ENCODE measurements around the gene GUCY1B1. TPM values are rescaled to one million over a fixed set of nuclear protein-coding genes. Genes with fewer than 3 reads are reported as not detected.
"Not testable (repeated sequence)": the region's sequence is repeated elsewhere in the genome, so short reads cannot be mapped to it uniquely, and the experiment has no call there.

Gene GUCY1B1
- total RNA-seq, 1 experiment from 2014 or later = not detected

DNA sequence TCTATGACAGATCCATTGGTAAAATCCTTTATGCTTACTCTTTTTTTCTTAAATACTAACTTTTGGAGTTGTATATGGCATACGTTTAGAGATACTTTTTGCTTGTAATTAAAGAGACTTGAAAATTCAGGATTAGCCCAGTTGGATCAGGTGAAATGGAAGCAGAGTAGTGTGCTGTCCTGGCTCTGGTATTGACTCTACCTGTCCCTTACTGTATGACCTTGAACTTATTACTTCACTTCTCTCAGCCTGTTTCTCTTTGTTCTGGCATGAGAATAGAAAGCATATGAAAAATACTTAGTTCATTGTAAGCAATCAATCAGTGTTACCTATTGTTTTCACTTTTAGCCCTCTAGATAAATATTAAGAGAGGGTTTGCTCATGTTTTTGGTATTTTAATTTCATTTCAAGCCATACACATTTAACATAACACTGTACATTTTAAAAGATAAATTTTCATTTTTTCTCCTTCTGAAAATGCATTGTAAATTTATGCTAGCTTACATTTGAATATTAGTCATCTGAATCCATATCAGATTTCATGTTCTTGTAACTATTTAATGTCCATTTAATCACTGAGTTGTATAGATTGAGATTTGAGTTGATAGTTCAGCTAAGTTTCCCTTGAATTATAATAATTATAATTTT lies 35.9 kb downstream of the GUCY1B1 start:
- BruUV-seq (replicated peaks) = no TSS peak
- H3K4me3 Mint-ChIP-seq (ENCODE audit: unreplicated experiment) = no peak overlapping the region
- H3K27ac Mint-ChIP-seq (ENCODE audit: unreplicated experiment) = no peak overlapping the region
- Histone ChIP-seq H3K9me3 (no peaks in the 10 kb centered on the region), H3K27me3 (replicated peaks; ENCODE audit: control insufficient read depth, insufficient read depth, low read length) (no peaks in the 10 kb centered on the region), H3K36me3 (ENCODE audit: control insufficient read depth, insufficient read depth, low read length) (no peaks in the 10 kb centered on the region), H3K4me1 (no peaks in the 10 kb centered on the region), H3K4me3 (ENCODE audit: low read depth, low read length) (no peak overlapping the region)
- H3K4me1 Mint-ChIP-seq (ENCODE audit: low read depth, unreplicated experiment) = no peaks in the 10 kb centered on the region
- POLR2A ChIA-PET = no interaction called here
- no peak for DNase-seq
- H3K36me3 Mint-ChIP-seq (ENCODE audit: insufficient read depth, unreplicated experiment) = no peaks in the 10 kb centered on the region
- intact Hi-C loops (cut with micrococcal nuclease; ENCODE audit: unreplicated experiment) = no loop called here
- CTCF ChIA-PET = no interaction called here
- H3K27me3 Mint-ChIP-seq (ENCODE audit: insufficient read depth, unreplicated experiment) = no peaks in the 10 kb centered on the region
- H3K9me3 Mint-ChIP-seq (ENCODE audit: unreplicated experiment) = no peaks in the 10 kb centered on the region
- TF ChIP-seq, protein P1, sequence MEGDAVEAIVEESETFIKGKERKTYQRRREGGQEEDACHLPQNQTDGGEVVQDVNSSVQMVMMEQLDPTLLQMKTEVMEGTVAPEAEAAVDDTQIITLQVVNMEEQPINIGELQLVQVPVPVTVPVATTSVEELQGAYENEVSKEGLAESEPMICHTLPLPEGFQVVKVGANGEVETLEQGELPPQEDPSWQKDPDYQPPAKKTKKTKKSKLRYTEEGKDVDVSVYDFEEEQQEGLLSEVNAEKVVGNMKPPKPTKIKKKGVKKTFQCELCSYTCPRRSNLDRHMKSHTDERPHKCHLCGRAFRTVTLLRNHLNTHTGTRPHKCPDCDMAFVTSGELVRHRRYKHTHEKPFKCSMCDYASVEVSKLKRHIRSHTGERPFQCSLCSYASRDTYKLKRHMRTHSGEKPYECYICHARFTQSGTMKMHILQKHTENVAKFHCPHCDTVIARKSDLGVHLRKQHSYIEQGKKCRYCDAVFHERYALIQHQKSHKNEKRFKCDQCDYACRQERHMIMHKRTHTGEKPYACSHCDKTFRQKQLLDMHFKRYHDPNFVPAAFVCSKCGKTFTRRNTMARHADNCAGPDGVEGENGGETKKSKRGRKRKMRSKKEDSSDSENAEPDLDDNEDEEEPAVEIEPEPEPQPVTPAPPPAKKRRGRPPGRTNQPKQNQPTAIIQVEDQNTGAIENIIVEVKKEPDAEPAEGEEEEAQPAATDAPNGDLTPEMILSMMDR (IDR thresholded peaks at IDR 0.05; ENCODE audit: insufficient read depth in 1 of 2, low read depth in 1 of 2, low read length in 1 of 2, severe bottlenecking in 1 of 2, unreplicated experiment in 1 of 2) = no peak

DNA sequence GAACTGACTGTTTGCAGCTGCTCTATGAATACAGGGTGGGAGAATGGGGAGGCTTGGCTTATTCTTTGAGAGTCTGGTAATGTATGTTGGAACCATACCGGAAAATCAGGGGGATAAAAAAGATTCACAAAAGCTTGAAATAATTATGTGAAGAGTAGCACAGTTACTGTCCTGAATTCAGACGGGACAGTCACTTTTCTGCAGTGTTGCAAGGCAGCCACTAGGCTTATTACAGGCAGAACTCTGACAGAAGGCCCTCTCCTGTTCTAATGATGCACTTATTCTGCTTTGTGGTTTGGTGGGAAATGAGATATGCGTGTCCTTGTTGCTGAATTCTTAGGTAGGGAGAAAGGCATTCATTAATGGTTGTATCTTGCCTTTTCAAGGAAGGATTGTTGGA lies 37.2 kb downstream of the GUCY1B1 start:
- Histone ChIP-seq H3K4me3 (ENCODE audit: low read depth, low read length) (no peak overlapping the region), H3K36me3 (ENCODE audit: control insufficient read depth, insufficient read depth, low read length) (no peaks in the 10 kb centered on the region), H3K4me1 (no peaks in the 10 kb centered on the region), H3K9me3 (no peaks in the 10 kb centered on the region), H3K27me3 (replicated peaks; ENCODE audit: control insufficient read depth, insufficient read depth, low read length) (no peaks in the 10 kb centered on the region)
- H3K9me3 Mint-ChIP-seq (ENCODE audit: unreplicated experiment) = no peaks in the 10 kb centered on the region
- no peak overlapping the region for H3K27ac Mint-ChIP-seq (ENCODE audit: unreplicated experiment)
- peak in 1 of 2 experiments; percentile 26 for DNase-seq
- ChIA-PET POLR2A (no interaction called here), CTCF (no interaction called here)
- no peaks in the 10 kb centered on the region for H3K27me3 Mint-ChIP-seq (ENCODE audit: insufficient read depth, unreplicated experiment)
- H3K4me1 Mint-ChIP-seq (ENCODE audit: low read depth, unreplicated experiment) = no peaks in the 10 kb centered on the region
- TF ChIP-seq, protein P1 (IDR thresholded peaks at IDR 0.05; ENCODE audit: insufficient read depth in 1 of 2, low read depth in 1 of 2, low read length in 1 of 2, severe bottlenecking in 1 of 2, unreplicated experiment in 1 of 2) = peak; percentile 54 to 73
- H3K4me3 Mint-ChIP-seq (ENCODE audit: unreplicated experiment) = no peak overlapping the region
- intact Hi-C loops (cut with micrococcal nuclease; ENCODE audit: unreplicated experiment) = no loop called here
- no peaks in the 10 kb centered on the region for H3K36me3 Mint-ChIP-seq (ENCODE audit: insufficient read depth, unreplicated experiment)
- BruUV-seq (replicated peaks) = no TSS peak

DNA sequence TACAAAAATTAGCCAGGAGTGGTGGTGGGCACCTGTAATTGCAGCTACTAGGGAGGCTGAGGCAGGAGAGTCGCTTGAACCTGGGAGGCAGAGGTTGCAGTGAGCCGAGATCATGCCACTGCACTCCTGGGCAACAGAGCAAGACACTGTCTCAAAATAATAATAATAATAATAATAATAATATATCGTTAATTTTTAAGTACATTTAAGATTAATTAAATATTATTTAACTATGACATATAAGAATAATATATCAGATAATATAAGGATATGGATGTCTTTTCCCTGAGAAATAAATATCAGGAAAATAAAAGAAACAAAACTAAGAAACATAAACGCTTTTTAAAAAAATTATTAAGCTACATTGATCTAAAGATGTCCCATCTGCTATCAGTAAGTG lies 38.8 kb downstream of the GUCY1B1 start:
- DNase-seq; H3K27me3 ChIP-seq (replicated peaks; ENCODE audit: control insufficient read depth, insufficient read depth, low read length); H3K9me3 Mint-ChIP-seq (ENCODE audit: unreplicated experiment); H3K27ac Mint-ChIP-seq (ENCODE audit: unreplicated experiment); BruUV-seq (replicated peaks); H3K4me1 Mint-ChIP-seq (ENCODE audit: low read depth, unreplicated experiment); H3K4me1 ChIP-seq; H3K4me3 Mint-ChIP-seq (ENCODE audit: unreplicated experiment); intact Hi-C loops (cut with micrococcal nuclease; ENCODE audit: unreplicated experiment); H3K36me3 Mint-ChIP-seq (ENCODE audit: insufficient read depth, unreplicated experiment); H3K27me3 Mint-ChIP-seq (ENCODE audit: insufficient read depth, unreplicated experiment); POLR2A ChIA-PET; H3K9me3 ChIP-seq; CTCF ChIA-PET; H3K36me3 ChIP-seq (ENCODE audit: control insufficient read depth, insufficient read depth, low read length); H3K4me3 ChIP-seq (ENCODE audit: low read depth, low read length): not testable (repeated sequence)
